Breast epithelium (tissue), 3 donors: ENCODE results near the gene HID1.

Experiments
- POLR2A ChIP-seq: fragments of 450-650 bp; IDR thresholded peaks from one replicate; pipeline ENCODE4 v1.6.1; 2016; ENCODE audit warnings: antibody characterized with exemption, mild to moderate bottlenecking, moderate library complexity
- POLR2AphosphoS5 ChIP-seq, 3 donors: sonication (generic); formaldehyde crosslinking; IDR thresholded peaks; one replicate each; pipeline ENCODE4 v1.6.1; 2017; ENCODE audit warnings: antibody characterized with exemption in 3 of 3
- TF ChIP-seq, protein P1 (sequence below), 3 donors: fragments of 450-650 bp; IDR thresholded peaks; one replicate each; pipeline ENCODE4 v1.5.1; 2016 to 2017; ENCODE audit warnings: antibody characterized with exemption in 3 of 3, mild to moderate bottlenecking in 3 of 3, moderate library complexity in 3 of 3

DNA sequence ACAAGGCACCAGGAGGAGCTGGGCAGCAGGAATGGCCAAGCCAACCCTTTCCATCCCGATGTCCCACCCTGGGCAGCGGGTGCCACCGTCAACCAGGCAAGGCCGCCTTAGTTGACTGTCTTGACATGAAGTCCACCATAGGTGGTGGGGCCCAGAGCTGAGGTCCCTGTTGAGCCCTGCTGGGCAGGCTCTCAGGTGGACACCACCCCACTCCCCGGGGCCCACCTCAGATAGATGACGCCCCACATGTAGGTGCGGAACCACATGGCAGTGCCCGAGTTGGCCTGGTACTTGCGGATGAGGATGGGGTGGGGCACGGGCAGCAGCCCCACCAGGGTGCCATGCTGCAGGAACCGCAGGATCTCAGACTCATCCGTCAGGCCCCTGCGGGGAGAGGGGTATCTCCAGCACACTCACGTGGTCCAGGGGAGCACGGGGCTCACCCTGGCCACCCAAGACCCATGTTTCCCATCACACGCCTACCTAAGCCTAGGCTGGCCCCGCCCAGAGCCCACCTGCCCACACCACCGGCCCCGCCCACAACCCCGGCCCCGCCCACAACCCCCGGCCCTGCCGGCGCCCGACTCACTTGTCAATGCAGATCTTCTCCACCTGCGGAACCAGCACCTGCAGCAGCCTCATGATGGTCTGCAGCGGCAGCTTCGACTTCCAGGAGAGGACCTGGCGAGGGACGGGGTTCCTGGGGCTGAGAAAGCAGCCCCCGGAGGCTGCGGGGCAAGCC lies 20.7 kb downstream of the HID1 start:
- TF ChIP-seq, protein P1, sequence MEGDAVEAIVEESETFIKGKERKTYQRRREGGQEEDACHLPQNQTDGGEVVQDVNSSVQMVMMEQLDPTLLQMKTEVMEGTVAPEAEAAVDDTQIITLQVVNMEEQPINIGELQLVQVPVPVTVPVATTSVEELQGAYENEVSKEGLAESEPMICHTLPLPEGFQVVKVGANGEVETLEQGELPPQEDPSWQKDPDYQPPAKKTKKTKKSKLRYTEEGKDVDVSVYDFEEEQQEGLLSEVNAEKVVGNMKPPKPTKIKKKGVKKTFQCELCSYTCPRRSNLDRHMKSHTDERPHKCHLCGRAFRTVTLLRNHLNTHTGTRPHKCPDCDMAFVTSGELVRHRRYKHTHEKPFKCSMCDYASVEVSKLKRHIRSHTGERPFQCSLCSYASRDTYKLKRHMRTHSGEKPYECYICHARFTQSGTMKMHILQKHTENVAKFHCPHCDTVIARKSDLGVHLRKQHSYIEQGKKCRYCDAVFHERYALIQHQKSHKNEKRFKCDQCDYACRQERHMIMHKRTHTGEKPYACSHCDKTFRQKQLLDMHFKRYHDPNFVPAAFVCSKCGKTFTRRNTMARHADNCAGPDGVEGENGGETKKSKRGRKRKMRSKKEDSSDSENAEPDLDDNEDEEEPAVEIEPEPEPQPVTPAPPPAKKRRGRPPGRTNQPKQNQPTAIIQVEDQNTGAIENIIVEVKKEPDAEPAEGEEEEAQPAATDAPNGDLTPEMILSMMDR (IDR thresholded peaks at IDR 0.05): no peak
- TF ChIP-seq POLR2A: no peak
- TF ChIP-seq POLR2AphosphoS5 (IDR thresholded peaks at IDR 0.05): no peak
